WTC11 (cell line): Measurements from ENCODE around the gene DCLK1.

Source experiments
- GABPB1 ChIP-seq: sonication (generic); formaldehyde crosslinking; IDR thresholded peaks from 2 replicates; pipeline ENCODE4 v1.8.1; 2023; ENCODE audit warnings: mild to moderate bottlenecking, missing genetic modification reagents
- IRF2 ChIP-seq: sonication (generic); formaldehyde crosslinking; IDR thresholded peaks from 2 replicates; pipeline ENCODE4 v1.8.0; 2022; ENCODE audit warnings: low read depth, missing genetic modification reagents, borderline replicate concordance
- JUN ChIP-seq: sonication (generic); formaldehyde crosslinking; IDR thresholded peaks from 2 replicates; pipeline ENCODE4 v1.8.0; 2023; ENCODE audit warnings: mild to moderate bottlenecking, missing genetic modification reagents
- MYBL2 ChIP-seq: sonication (generic); formaldehyde crosslinking; IDR thresholded peaks from 2 replicates; pipeline ENCODE4 v1.8.1; 2023; ENCODE audit warnings: mild to moderate bottlenecking, moderate library complexity, missing genetic modification reagents
- ZBTB21 ChIP-seq: sonication (generic); formaldehyde crosslinking; IDR thresholded peaks from 2 replicates; pipeline ENCODE4 v1.8.1; 2023; ENCODE audit warnings: mild to moderate bottlenecking, missing genetic modification reagents, borderline replicate concordance
- ZNF263 ChIP-seq: sonication (generic); formaldehyde crosslinking; IDR thresholded peaks from 2 replicates; pipeline ENCODE4 v1.8.1; 2022; ENCODE audit warnings: low read depth, mild to moderate bottlenecking, moderate library complexity, missing genetic modification reagents
- TF ChIP-seq, protein P1 (sequence below): fragments of 200-600 bp; IDR thresholded peaks from 2 replicates; pipeline ENCODE4 v1.8.0; 2022; ENCODE audit warnings: antibody characterized with exemption
- TF ChIP-seq, protein P2 (sequence below): sonication (generic); formaldehyde crosslinking; IDR thresholded peaks from 2 replicates; pipeline ENCODE4 v1.8.0; 2022; ENCODE audit warnings: mild to moderate bottlenecking, missing genetic modification reagents

DNA sequence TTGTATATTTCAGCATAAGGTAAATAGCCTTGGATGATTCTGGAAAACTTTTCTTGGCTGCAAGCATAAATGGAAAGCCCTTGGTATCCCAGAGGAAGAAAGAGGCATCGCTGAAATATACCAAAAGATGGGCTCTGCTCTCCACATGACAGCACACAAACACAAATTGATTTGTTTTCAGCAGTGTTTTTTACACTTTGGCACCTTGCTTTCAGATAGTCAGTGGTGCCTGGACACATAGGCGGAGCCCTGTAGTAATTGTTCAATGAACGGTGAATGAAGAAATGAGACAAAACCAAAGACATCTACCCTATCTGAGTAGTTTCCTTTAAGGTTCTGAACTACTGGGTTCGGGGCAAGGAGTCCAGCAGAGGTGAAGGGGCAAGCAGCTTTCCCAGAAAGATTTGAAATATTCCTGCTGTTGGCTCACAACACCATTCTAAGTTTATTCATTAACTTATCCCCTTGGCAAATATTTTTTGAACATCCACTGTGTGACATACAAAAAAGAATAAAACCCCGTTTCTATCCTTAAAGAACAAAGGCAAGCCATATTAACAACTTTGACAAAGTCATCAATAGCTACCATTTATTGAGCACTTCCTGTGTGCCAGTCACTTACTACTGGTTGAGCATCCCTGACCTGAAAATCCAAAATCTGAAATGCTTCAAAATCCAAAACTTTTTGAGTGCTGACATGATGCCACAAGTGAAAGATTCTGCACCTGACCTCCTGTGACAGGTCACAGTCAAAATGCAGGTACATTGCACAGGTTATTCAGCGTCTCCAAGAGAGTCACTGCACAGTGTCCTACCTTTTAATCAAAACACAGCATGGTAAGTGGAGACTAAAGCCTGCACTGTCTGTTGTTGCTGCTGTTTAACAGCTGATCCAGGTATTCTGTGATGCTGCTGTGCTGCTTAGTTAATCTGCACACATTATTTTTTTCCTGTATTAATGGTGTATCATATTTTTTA is 238.1 kb downstream of the DCLK1 start:
- TF ChIP-seq, protein P1, sequence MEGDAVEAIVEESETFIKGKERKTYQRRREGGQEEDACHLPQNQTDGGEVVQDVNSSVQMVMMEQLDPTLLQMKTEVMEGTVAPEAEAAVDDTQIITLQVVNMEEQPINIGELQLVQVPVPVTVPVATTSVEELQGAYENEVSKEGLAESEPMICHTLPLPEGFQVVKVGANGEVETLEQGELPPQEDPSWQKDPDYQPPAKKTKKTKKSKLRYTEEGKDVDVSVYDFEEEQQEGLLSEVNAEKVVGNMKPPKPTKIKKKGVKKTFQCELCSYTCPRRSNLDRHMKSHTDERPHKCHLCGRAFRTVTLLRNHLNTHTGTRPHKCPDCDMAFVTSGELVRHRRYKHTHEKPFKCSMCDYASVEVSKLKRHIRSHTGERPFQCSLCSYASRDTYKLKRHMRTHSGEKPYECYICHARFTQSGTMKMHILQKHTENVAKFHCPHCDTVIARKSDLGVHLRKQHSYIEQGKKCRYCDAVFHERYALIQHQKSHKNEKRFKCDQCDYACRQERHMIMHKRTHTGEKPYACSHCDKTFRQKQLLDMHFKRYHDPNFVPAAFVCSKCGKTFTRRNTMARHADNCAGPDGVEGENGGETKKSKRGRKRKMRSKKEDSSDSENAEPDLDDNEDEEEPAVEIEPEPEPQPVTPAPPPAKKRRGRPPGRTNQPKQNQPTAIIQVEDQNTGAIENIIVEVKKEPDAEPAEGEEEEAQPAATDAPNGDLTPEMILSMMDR = no peak
- TF ChIP-seq MYBL2 = no peak
- no peak for TF ChIP-seq ZNF263
- TF ChIP-seq GABPB1 (CRISPR knock-in tag) = no peak
- TF ChIP-seq JUN (CRISPR knock-in tag) = no peak
- TF ChIP-seq IRF2 = no peak
- TF ChIP-seq, protein P2, sequence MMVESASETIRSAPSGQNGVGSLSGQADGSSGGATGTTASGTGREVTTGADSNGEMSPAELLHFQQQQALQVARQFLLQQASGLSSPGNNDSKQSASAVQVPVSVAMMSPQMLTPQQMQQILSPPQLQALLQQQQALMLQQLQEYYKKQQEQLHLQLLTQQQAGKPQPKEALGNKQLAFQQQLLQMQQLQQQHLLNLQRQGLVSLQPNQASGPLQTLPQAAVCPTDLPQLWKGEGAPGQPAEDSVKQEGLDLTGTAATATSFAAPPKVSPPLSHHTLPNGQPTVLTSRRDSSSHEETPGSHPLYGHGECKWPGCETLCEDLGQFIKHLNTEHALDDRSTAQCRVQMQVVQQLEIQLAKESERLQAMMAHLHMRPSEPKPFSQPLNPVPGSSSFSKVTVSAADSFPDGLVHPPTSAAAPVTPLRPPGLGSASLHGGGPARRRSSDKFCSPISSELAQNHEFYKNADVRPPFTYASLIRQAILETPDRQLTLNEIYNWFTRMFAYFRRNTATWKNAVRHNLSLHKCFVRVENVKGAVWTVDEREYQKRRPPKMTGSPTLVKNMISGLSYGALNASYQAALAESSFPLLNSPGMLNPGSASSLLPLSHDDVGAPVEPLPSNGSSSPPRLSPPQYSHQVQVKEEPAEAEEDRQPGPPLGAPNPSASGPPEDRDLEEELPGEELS (CRISPR knock-in tag) = no peak
- TF ChIP-seq ZBTB21 = no peak
